HG02852 (cell line): ENCODE data around the gene DNAAF5.

ENCODE experiments used
- ATAC-seq: cut with Tn5 transposase; IDR thresholded peaks from one replicate; pipeline ENCODE4 v1.9.1; 2021; ENCODE audit warnings: mild to moderate bottlenecking, moderate library complexity; ENCODE audit not compliant: unreplicated experiment

DNAAF5 gene

GRCh38 chr7:831596-832166 lies 105.2 kb downstream of the DNAAF5 start:
- ATAC-seq, result peak; percentile 62

DNA sequence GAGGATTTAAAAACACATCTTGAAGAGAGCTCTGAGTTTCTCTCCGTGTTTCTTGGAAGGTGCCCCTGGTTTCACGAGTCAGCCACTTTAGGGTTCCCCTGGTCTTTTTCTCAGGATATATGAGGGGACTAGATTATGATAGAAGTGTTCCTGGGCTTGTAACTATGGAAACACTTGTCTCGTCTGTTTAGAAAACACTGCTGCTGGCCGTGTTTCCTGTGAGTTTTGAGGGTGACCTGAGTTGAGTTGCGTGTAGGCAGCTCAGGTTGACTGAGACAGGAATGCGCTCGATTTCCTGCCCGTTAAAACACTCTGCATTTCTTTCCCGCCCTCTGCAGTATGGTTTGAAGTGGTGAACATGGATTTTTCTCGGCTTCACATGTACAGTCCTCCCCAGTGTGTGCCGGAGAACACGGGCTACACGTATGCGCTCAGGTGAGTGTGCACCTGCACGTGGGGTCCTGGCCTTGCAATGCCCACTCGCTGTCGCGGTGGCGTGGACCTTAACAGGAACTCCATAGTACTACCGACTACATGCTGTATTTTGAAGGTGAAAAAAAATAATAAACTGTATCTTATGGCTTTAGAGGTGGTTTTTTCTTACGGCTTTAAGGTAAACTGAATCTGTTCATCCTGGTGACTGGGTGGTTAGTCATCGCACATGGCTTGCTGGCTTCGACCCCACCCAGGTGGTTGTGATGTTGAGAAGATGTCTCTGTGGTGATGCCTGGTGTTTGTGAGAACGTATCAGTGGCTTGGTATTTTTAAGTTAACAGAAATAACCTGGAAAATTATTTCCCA lies 105.9 kb downstream of the DNAAF5 start, which contains the start of gene SUN1:
TSS of gene SUN1 (plus strand) at position 310 of the 801 bp plus-strand sequence. CDS start at position 359, 49 bp downstream.
- peak; percentile 39 for ATAC-seq

DNA sequence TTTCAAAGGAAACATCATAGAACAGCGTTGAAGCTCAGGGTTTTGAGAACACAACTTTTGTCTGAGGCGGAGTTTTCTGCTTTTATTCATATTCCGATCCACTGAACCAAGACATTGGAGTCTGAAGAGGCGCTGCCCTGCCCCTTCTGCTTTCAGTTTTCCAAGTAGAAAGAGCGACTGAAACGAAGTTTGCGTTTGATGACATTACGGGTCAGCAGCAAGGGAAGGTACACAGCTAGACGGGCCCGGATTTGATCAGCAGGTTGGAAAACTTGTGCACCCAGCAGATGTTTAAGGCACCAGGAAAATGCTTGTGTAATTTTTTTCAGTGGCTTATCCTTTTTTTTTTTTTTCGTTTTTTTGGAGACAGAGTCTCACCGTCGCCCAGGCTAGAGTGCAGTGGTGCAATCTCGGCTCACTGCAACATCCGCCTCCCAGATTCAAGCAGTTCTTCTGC lies 106.5 kb downstream of the DNAAF5 start:
- ATAC-seq, result no peak

GRCh38 chr7:833601-834258 lies 107.2 kb downstream of the DNAAF5 start:
- no peak for ATAC-seq

- no peak for ATAC-seq
Observed at GRCh38 chr7:834277-834676, 107.8 kb downstream of the DNAAF5 start.

- no peak for ATAC-seq
Observed at GRCh38 chr7:835021-835420, 108.5 kb downstream of the DNAAF5 start.

DNA sequence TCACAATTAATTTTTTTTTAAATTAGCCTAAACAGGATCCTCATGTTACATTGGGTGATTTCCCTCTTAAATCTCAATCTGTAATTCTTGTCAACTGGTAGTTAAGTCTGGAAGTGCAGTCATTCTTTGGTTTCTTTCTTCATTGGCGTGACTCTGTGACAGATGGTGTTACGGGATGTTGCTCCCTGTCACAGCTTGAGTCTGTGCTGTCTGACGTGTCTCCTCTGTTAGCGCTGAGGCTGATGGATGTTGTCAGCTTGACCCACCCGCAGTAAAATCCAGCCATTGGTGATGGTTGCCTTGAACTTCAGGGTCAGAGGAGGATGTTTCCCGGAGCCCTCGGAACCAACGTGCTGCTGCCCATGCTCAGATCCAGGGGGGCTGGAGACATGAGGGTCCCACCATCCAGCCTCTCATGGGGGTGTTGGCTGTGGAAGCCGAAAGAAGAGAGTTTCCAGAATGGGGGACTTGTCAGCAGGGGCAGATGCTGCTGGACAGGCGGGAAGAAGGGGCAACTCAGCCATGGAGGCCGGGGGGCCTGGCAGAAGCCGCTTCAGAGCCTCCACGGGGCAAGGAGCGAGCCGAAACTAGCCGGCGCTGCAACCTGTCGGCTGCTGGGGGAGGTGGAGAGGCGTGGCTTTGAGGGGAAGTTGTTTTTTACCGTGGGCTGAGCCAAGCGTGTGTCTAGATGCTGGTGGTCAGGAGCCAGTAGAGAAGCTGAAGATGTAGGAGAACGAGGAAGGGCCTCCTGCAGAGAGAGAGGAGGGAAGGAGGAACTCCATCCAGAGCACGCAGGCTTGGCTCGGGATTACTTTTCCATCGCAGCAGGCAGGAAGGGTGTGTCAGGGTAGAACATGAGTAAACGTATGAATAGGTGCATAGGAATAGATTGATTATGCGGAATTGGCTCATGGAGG lies 109.2 kb downstream of the DNAAF5 start:
- ATAC-seq, result no peak
